GM21825 (cell line): Measurements from ENCODE around the gene TBC1D24.
"Not testable (repeated sequence)": the region's sequence is repeated elsewhere in the genome, so short reads cannot be mapped to it uniquely, and the experiment has no call there.

Source experiments
- ATAC-seq: cut with Tn5 transposase; IDR thresholded peaks from one replicate; pipeline ENCODE4 v1.9.1; 2021; ENCODE audit warnings: mild to moderate bottlenecking, moderate library complexity; ENCODE audit not compliant: unreplicated experiment

TBC1D24 gene

DNA sequence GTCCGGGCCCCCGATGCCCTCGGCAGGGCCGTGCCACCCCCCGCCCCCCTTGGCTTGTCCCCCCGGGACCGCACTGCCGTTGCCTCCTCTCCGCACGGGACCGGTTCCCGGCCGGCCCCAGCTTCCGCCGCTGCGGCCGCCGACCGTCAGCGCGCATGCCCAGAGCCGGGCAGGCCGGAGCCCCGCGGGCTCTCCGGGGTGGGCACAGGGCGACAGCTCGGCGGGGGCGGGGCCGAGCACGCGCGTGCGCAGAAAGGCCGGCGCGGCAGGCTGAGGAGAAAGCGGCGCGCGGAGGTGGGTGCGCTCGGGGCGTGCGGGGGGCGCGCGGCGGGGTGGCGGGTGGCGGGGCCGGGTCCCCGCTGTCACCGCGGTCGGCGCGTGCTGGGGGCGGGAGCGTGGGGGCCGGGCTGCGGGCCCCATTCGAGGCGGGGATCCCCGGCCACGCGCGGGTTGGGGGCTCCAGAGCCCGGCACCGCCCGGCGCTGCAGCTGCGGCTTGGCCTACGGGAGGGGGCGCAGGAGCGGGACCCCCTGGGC is at the start of gene TBC1D24:
TSS of gene TBC1D24 (plus strand) at position 251 of the 536 bp plus-strand sequence. CDS start 21,022 bp downstream, outside the sequence.
- ATAC-seq = peak; percentile 44

DNA sequence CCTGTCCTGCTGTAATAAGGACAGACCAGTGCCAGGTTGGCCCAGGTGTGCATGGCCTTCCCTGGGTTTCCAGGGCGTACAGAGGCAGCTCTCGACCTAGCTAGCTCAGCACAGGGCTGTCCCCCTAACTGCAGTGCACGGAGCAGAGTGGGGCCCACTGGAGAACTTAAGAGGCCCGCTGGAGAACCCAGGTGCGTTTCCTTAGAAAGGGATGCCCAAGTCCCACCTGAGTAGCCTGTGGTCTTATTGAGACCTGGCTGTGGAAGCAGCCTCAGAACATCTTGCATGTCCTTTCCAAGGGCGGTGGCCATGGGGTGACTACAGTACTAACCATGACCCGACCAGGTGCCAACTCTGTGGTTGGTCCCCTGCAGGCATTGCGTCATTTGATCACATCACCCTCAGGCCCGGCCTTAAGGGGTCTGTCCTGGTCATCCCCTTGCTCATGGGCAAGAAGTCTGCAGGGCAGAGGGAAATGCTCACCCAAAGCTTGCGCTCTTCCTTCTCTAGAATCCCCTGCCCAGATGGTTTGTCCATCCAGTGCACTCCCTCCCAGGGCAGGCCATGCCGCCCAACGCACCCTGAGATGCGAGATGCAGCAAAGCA is 49.0 kb upstream of the TBC1D24 start:
- no peak for ATAC-seq

GRCh38 chr16:2426941-2427361 is 48.0 kb upstream of the TBC1D24 start:
- ATAC-seq = no peak

- ATAC-seq = no peak
These were observed 47.4 kb upstream of the TBC1D24 start for GRCh38 chr16:2427526-2427925.

GRCh38 chr16:2428051-2428783 is 46.7 kb upstream of the TBC1D24 start:
- peak; percentile 6 for ATAC-seq

DNA sequence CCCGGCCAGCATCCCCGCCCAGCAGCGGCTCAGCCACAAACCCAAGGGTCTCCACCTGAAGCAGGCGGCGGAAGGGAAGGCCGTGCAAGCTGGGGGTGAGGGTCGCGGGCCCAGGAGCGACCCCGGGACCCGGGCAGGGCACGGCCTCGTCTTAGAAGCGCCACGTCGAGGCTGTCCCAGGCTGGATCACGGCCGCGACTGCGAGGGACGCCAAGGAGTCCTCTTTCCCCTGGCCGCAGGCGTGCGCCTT is 46.2 kb upstream of the TBC1D24 start:
- ATAC-seq = no peak

DNA sequence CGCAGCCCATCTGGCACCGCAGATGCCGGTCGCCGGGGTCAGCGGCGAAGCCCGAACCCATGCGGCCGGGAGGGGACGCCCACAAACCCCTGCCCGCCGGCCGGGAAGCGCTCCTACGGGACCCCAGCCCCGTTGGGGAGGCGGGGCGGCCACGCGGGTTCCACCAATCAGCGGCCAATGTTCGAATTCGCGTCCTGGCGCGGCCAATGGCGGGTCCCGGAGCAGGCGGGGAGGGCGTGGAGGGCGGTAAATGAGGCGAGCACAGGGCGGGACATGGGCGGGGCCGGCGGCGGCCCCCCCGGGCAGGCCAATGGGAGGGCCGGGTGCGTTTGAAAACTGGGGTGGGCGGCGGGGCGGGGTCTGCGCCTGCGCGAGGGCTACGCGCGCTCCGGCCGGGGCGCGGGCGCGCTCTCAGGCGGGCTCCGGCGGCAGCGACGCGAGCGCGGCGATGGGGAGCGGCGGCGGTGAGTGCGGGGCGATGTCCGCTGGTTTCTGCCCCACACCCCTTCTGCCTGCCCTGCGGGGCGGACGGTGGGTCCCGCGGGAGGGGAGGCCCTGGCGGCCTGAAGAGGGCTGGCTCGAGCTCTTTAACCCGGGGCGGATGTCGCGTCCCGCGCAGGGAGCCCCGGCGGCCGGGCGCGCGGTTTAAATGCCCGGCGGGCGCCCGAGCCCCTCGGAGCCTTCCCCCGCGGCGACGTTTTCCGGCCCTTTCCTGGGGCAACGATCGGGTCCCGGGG is 45.7 kb upstream of the TBC1D24 start, which contains the start of gene CCNF:
TSS of gene CCNF (plus strand) at position 414 of the 737 bp plus-strand sequence. CDS start at position 449, 35 bp downstream.
- ATAC-seq = peak; percentile 75

- ATAC-seq = peak; percentile 9
These were observed 44.9 kb upstream of the TBC1D24 start for GRCh38 chr16:2429771-2430663.

DNA sequence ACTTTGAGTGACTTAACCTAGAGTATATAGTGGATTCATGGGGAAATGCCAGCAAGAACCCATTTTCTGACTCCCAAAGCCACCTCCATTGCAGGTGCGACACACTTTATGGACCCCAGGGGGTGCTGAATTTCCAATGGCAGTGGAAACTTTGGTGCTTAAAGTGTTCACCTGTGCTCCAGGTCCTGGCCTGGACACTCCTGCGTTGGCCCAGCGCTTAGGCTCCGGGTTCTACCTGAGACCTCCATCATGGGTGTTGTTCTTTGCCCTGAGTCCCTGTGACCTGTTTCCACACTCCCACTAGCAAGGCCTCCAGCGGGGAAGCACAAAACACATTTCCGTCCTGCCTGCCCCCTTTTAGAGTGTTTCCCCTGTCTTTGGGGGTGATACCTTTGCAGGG is 42.6 kb upstream of the TBC1D24 start:
- ATAC-seq = no peak

DNA sequence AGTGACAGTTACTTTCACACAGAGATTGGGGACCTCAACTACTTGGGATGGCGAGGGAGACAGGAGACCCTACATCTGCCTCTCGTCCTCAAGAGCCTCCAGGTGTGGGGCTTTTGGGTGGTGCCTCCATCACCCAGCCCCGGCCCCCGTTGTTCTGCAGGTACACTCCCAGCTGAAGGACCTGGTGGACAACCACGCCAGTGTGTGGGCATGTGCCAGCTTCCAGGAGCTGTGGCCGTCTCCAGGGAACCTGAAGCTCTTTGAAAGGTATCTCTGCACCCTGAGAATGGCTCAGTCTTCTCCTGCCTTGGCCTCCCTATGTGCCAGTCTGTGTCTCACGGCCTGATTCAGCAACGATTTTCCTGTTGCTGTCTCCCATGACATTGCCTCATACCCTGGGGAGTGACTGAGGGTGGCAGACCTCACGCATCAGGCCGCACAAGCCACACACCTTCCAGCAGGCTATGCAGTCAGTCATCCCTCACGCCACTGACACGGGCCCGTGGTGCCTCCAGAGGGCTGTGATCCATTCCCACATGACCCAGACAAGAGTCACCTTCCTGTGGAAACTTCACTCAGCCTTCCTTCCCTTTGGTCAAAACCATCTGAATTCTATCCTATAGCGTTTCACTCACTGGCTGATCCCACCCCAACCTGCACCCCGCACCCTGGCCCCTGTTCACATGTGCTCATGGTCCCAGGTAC is 42.0 kb upstream of the TBC1D24 start:
- ATAC-seq = no peak

DNA sequence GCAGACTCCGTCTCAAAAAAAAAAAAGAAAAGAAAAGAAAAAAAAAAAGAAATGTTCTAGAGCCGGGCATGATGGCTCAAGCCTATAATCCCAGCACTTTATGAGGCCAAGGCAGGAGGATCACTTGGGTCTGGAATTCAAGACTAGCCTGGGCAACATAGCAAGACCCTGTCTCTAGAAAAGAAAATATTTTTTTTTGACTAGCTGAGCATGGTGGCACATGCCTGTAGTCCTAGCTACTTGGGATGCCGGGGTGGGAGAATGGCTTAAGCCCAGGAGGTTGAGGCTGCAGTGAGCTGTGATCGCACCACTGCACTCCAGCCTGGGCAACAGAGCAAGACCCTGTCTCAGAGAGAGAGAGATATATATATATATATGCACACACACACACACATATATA is 39.7 kb upstream of the TBC1D24 start:
- ATAC-seq = not testable (repeated sequence)

GRCh38 chr16:2436110-2436509 is 38.8 kb upstream of the TBC1D24 start:
- ATAC-seq = no peak

GRCh38 chr16:2437032-2437790 is 37.7 kb upstream of the TBC1D24 start:
- no peak for ATAC-seq

DNA sequence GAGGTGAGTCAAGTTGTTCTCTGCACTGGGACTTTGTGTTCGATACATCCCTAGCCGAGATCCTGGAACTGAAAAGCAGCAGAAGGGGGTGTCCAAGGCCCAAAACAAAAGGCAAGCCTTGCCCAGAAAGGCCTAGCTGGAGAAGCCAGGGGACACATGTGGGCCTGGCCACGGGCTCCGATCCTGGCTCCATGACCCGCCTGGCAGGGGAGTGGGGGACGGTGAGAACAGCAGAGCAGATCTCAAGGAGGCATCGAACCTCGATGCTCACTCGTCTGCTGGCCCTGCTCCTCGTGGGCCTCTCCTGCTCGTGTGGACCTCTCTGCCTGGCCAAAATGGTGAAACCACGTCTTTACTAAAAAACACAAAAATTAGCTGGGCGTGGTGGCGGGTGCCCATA is 36.8 kb upstream of the TBC1D24 start:
- no peak for ATAC-seq

DNA sequence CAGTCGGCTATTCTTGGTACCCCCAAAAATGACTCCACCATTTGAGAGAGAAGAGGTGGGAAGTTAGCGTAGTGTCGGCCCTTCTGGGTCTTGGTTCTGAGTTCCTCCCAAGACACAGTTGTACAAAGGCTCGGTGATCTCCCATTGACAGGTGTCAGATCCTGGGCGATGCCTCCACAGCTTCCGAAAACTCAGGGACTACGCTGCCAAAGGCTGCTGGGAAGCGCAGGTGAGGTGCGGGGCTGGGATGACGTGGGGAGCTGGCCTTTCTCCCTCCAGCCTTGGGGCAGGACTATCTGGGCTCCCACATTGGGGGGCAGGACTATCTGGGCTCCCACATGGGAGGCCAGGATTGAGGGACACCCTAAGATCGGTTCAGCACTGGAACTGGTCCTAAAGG is 35.3 kb upstream of the TBC1D24 start:
- ATAC-seq = no peak

DNA sequence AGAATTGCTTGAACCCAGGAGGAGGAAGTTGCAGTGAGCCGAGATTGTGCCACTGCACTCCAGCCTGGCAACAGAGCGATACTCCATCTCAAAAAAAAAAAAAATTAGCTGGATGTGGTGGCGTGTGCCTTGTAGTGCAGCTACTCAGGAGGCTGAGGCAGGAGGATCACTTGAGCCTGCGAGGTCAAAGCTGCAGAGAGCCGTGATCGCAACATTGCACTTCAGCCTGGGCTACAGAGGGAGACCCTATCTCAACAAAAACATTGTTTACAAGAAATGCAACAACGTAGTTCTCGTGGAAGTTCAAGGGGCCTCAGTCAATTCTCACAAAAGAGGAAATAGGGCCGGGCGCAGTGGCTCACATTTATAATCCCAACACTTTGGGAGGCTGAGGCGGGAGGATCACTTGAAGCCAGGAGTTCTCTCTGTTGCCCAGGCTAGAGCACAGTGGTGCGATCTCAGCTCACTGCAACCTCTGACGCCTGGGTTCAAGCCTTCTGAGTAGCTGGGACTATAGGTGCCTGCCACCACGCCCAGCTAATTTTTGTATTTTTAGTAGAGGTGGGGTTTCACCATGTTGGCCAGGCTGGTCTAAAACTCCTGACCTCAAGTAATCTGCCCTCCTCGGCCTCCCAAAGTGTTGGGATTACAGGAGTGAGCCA is 33.7 kb upstream of the TBC1D24 start:
- ATAC-seq = not testable (repeated sequence)

- ATAC-seq = no peak
These were observed 31.4 kb upstream of the TBC1D24 start for GRCh38 chr16:2443555-2443954.

- no peak for ATAC-seq
These were observed 26.9 kb upstream of the TBC1D24 start for GRCh38 chr16:2447920-2448583.
